Activated T-helper 1 cell treated with anti-CD3 and anti-CD28 coated beads, Interleukin-12 subunit alpha, Interleukin-12 subunit beta, Interleukin-2, Interleukin-4 antibody, amounts not matched to agents 30 ng/mL and 10 ng/mL and 1 ng/mL, durations not matched to agents 14 hours and 24 hours and 36 hours (primary cell): ENCODE measurements around the gene STX11. TPM values are rescaled to one million over a fixed set of nuclear protein-coding genes. Genes with fewer than 3 reads are reported as not detected.
A peak's percentile ranks its signal among the peaks of the same experiment; 100 is the strongest.
"Not testable (repeated sequence)": the region's sequence is repeated elsewhere in the genome, so short reads cannot be mapped to it uniquely, and the experiment has no call there.

ENCODE experiments used
- DNase-seq: peaks from one replicate; pipeline ENCODE4 v3.0.0; 2021; ENCODE audit warnings: low spot score
- H3K27ac Mint-ChIP-seq: one replicate; pipeline ENCODE4 v1.8.0; 2021; ENCODE audit warnings: mild to moderate bottlenecking, mixed read lengths
- H3K27me3 Mint-ChIP-seq: one replicate; pipeline ENCODE4 v1.8.0; 2022; ENCODE audit warnings: mild to moderate bottlenecking, moderate library complexity, mixed read lengths; ENCODE audit not compliant: insufficient read depth
- H3K36me3 Mint-ChIP-seq: one replicate; pipeline ENCODE4 v1.8.0; 2021; ENCODE audit warnings: low read depth, mixed read lengths
- H3K4me1 Mint-ChIP-seq: one replicate; pipeline ENCODE4 v1.8.0; 2021; ENCODE audit warnings: low read depth, mixed read lengths
- H3K4me3 Mint-ChIP-seq: one replicate; pipeline ENCODE4 v1.8.0; 2021; ENCODE audit warnings: mild to moderate bottlenecking, moderate library complexity, mixed read lengths
- H3K9me3 Mint-ChIP-seq: one replicate; pipeline ENCODE4 v1.8.0; 2021; ENCODE audit warnings: mixed read lengths
- intact Hi-C: fragments of 100-400 bp; cut with micrococcal nuclease; formaldehyde crosslinking; loops from one replicate; pipeline ENCODE4 v1.15.1; 2024
- total RNA-seq: library from RNA; stranded (reverse); gene quantifications from 2 replicates; pipeline ENCODE4 v1.2.3, GENCODE V29; 2022

The STX11 gene
- total RNA-seq, 1 donor from 2014 or later = 24.2 TPM

- H3K4me1 Mint-ChIP-seq = peaks cover 47% of the 10 kb centered on the region
- H3K4me3 Mint-ChIP-seq = no peak overlapping the region
- no peaks in the 10 kb centered on the region for H3K9me3 Mint-ChIP-seq
- intact Hi-C loops = no loop called here
- H3K27me3 Mint-ChIP-seq = no peaks in the 10 kb centered on the region
- H3K27ac Mint-ChIP-seq = no peak overlapping the region
- H3K36me3 Mint-ChIP-seq = peaks cover 41% of the 10 kb centered on the region
- no peak for DNase-seq
These were observed 10.2 kb downstream of the STX11 start for GRCh38 chr6:144160431-144161005.

DNA sequence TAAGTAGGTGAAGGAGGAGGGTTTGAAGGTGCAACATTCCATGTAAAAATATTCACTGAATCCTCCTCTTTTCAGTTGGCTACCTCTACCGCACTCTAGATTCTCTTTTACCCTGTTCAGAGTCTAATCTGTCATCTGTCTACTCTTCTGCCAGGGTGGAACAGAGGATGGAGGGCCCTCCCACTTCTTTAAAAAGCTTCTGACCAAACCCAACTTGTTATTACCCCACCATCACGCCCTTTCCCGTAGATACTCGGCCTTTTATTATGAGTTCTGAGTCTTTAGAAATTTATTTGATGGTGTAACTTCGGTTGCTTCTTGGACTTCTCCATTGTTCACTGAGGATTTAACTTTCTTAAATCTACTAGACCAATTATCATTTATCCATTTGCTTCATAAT lies 11.7 kb downstream of the STX11 start:
- H3K27me3 Mint-ChIP-seq = no peaks in the 10 kb centered on the region
- H3K4me1 Mint-ChIP-seq = peaks cover 42% of the 10 kb centered on the region
- no peaks in the 10 kb centered on the region for H3K9me3 Mint-ChIP-seq
- no peak overlapping the region for H3K27ac Mint-ChIP-seq
- no peak overlapping the region for H3K4me3 Mint-ChIP-seq
- peaks cover 36% of the 10 kb centered on the region for H3K36me3 Mint-ChIP-seq
- DNase-seq = no peak
- intact Hi-C loops = no loop called here

DNA sequence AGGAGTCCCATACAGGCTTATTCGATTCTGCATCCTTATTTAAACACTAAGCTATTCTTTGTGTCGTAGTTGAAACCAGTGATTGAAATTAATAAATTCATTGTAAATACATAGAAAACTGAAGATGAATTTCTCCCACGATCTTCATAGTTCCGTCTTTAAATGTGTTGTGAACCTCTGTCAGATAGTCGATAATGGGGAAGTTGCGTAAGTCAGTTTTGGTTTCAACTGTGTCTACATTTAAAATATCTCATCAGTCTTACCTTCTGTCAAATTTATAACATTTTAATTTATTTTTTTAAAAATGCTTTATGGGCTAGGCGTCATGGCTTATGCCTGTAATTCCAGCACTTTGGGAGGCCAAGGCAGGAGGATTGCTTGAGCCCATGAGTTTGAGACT lies 12.7 kb downstream of the STX11 start:
- H3K9me3 Mint-ChIP-seq = no peaks in the 10 kb centered on the region
- no peak overlapping the region for H3K27ac Mint-ChIP-seq
- peaks cover 28% of the 10 kb centered on the region for H3K36me3 Mint-ChIP-seq
- H3K4me1 Mint-ChIP-seq = peaks cover 34% of the 10 kb centered on the region
- no peak overlapping the region for H3K4me3 Mint-ChIP-seq
- no peaks in the 10 kb centered on the region for H3K27me3 Mint-ChIP-seq
- intact Hi-C loops = no loop called here
- DNase-seq = no peak

DNA sequence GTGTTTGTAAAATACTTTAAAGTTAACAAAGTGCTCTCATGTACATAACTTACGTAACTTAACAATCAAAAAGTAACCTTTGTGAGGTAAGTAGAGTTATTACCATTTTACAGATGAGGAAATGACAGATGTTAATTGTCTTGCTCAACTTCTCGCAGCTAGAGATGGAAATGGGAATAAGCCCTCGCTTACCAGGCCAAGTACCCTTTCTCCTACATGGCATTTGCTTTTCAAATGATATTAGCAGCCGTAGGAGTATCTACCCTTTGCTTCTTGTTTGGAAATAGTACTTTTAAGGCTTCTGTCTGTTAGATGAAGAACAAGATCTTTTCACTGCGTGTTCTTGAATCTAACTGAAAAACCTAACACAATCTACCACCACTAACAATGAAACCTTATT lies 15.5 kb downstream of the STX11 start:
- no peak for DNase-seq
- Mint-ChIP-seq H3K27me3 (no peaks in the 10 kb centered on the region), H3K27ac (no peak overlapping the region), H3K4me3 (no peak overlapping the region), H3K36me3 (peaks cover 39% of the 10 kb centered on the region), H3K9me3 (no peaks in the 10 kb centered on the region), H3K4me1 (peaks cover 39% of the 10 kb centered on the region)
- intact Hi-C loops = no loop called here

DNA sequence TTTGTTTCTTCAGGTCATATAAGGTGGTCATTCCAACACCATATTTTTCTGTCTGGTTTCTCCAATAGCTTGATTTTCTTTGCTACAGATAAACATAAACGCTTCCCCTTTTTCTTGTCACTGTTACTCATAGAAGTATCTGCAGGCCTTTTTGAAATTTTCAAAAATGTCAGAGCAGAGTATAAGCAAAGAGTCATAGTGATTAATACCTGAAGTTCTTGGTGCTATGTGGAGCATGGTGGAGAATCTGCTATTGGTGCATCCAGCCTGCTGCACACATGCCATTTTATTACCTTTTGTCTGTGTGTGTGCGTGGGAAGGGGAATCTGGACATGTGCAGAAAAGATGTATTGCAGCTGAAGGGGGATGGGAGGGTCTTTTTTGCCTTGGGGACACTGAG lies 19.7 kb downstream of the STX11 start:
- H3K4me1 Mint-ChIP-seq = peaks cover 41% of the 10 kb centered on the region
- intact Hi-C loops = no loop called here
- no peaks in the 10 kb centered on the region for H3K27me3 Mint-ChIP-seq
- DNase-seq = no peak
- no peak overlapping the region for H3K4me3 Mint-ChIP-seq
- no peaks in the 10 kb centered on the region for H3K9me3 Mint-ChIP-seq
- peaks cover 52% of the 10 kb centered on the region for H3K36me3 Mint-ChIP-seq
- H3K27ac Mint-ChIP-seq = peak overlapping the region; percentile 8

DNA sequence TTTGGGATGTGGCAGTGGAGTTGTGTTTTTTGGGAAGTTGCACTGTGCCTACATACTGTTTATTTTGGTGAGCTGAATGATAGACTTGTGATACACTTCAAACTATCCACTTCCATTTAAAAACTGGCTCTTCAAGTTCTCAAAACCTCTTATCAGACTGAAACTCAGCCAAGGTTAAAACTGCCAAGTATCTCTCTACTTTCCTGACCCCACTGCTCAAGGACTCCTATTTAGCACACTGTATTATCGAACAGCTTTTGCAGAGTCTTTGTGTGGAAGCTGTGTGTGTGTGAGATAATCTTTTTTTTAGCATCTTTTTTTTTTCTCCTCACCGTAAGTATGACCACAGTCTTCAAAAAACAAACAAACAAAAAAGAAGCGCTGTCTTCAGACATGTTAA lies 21.1 kb downstream of the STX11 start:
- Mint-ChIP-seq H3K27ac (no peak overlapping the region), H3K36me3 (peaks cover 52% of the 10 kb centered on the region)
- intact Hi-C loops = no loop called here

DNA sequence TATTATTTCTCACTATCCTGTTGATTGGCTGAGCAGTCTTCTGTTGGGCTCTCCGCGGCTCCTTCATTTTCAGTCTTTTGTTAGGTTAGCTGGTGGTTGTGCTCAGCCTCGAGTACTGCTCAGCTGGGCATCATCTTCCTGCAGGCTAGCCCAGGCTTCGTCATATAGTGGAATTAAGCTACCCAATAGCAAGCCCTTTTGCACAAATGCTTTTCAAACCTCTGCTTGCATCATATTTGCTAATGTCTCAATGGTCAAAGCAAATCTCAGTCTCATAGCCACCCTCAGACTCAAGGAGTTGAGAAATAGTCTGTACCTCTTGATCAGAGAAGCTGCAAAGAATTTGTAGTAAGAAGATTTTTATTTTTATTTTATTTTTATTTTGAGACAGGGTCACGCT lies 23.7 kb downstream of the STX11 start:
- Mint-ChIP-seq H3K4me1 (peaks cover 38% of the 10 kb centered on the region), H3K36me3 (peaks cover 54% of the 10 kb centered on the region), H3K9me3 (no peaks in the 10 kb centered on the region), H3K4me3 (no peak overlapping the region), H3K27me3 (no peaks in the 10 kb centered on the region), H3K27ac (no peak overlapping the region)
- no peak for DNase-seq
- intact Hi-C loops = no loop called here

More for the DNA sequence above, 21.1 kb downstream of the STX11 start:
- DNase-seq = no peak
- Mint-ChIP-seq H3K4me1 (peaks cover 36% of the 10 kb centered on the region), H3K27me3 (no peaks in the 10 kb centered on the region), H3K4me3 (no peak overlapping the region), H3K9me3 (no peaks in the 10 kb centered on the region)

DNA sequence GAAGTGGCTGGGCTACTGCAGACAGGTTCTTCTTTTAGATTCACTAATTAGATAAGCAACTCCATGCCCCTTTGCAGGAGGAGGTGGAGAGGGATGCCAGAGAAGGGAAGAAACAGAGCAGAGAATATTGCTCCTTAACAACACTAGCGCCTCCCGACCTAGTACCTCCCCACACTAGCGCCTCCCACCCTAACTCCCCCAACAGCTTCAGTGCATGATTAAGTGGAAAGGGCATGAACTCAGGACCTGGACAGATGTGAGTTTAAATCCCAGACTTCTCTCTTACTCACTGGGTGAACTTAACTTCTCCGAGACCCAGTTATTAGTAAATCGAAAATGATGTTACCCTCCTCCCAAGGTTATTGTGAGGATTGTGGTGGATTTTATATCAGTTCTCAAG lies 25.7 kb downstream of the STX11 start:
- Mint-ChIP-seq H3K9me3 (no peaks in the 10 kb centered on the region), H3K36me3 (peaks cover 50% of the 10 kb centered on the region), H3K4me1 (peaks cover 44% of the 10 kb centered on the region), H3K27me3 (no peaks in the 10 kb centered on the region), H3K27ac (no peak overlapping the region), H3K4me3 (no peak overlapping the region)
- intact Hi-C loops = no loop called here
- DNase-seq = no peak

DNA sequence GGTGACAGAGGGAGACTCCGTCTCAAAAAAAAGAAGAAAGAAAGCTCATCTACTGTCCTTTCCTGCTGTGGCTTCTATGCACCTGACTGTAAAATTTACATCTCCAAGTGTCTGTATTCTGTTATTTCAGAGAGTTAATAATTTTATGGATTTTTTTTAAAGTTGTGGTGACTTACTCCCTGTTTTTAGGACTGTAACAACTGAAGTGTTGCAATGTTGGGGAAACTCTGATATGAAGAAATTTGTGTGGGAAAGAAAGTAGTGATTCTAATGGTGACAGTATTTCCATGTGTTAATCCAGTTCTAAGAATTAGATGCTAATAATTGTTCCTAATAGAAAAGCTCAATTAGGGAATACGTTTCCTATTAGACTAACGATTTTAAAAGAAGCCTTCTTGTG lies 27.4 kb downstream of the STX11 start:
- Mint-ChIP-seq H3K27me3 (no peaks in the 10 kb centered on the region), H3K36me3 (peaks cover 43% of the 10 kb centered on the region), H3K27ac (no peak overlapping the region), H3K4me1 (peaks cover 45% of the 10 kb centered on the region), H3K4me3 (no peak overlapping the region), H3K9me3 (no peaks in the 10 kb centered on the region)
- intact Hi-C loops = loop anchor here (1.0 kb wide), 4 partner anchors 21 to 46 kb away; no protein-coding TSS in a partner anchor
- DNase-seq = no peak

DNA sequence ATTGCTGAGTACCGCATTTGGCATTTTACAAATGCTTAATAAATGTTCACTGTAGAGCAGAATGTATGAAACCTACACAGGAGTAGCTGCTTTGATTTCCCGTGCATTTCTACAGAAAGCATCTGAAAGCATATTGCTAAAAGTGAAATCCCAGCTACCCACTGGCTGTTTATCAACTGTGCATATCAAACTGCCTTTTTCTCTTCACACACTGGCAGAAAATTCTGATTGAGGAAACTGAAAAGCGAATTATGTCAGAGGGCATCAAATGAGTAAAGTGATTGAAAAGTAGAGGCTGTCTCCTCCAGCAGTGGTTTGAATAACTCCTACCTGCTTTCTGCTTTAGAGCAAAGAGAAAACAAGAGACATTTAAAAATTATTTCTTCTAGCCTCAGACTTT lies 28.0 kb downstream of the STX11 start:
- intact Hi-C loops = loop anchor here (1.0 kb wide), 4 partner anchors 22 to 47 kb away; no protein-coding TSS in a partner anchor
- Mint-ChIP-seq H3K36me3 (peaks cover 39% of the 10 kb centered on the region), H3K4me1 (peaks cover 51% of the 10 kb centered on the region), H3K9me3 (no peaks in the 10 kb centered on the region), H3K27me3 (no peaks in the 10 kb centered on the region), H3K27ac (peak overlapping the region; percentile 5), H3K4me3 (no peak overlapping the region)
- DNase-seq = no peak

GRCh38 chr6:144179237-144179636 lies 28.9 kb downstream of the STX11 start:
- Mint-ChIP-seq H3K36me3 (peaks cover 39% of the 10 kb centered on the region), H3K4me3 (peak overlapping the region; percentile 57), H3K4me1 (peaks cover 47% of the 10 kb centered on the region), H3K27me3 (no peaks in the 10 kb centered on the region), H3K9me3 (no peaks in the 10 kb centered on the region), H3K27ac (peak overlapping the region; percentile 81)
- DNase-seq = no peak
- intact Hi-C loops = loop anchor here (1.0 kb wide), 1 partner anchor 69 kb away; no protein-coding TSS in a partner anchor

- DNase-seq = no peak
- Mint-ChIP-seq H3K27ac (no peak overlapping the region), H3K4me1 (peaks cover 47% of the 10 kb centered on the region), H3K4me3 (no peak overlapping the region), H3K36me3 (peaks cover 42% of the 10 kb centered on the region), H3K9me3 (no peaks in the 10 kb centered on the region), H3K27me3 (no peaks in the 10 kb centered on the region)
- intact Hi-C loops = loop anchor here (1.0 kb wide), 1 partner anchor 68 kb away; no protein-coding TSS in a partner anchor
These were observed 29.5 kb downstream of the STX11 start for GRCh38 chr6:144179828-144180227.

- peaks cover 44% of the 10 kb centered on the region for H3K36me3 Mint-ChIP-seq
- not testable (repeated sequence) for H3K27me3 Mint-ChIP-seq
These were observed 30.0 kb downstream of the STX11 start for GRCh38 chr6:144180354-144180753.

DNA sequence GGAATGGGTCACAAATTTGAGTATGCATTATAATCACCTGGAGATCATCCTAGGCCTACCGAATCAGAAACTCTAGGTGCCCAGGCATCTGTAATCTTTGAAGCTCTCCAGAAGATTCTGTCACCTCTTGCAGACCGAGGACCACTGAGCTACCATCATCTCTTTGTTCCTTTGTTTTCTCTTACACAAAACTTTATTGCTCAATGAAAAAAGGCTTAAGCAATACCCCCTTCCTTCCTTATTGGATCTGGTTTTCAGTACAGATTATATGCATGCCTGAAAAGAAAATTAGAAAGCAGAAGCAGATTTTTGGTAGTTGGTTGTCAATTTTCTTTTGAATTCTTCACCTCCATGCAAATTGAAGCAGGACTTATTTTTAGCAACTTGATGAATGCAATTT lies 31.3 kb downstream of the STX11 start:
- no peak overlapping the region for H3K27ac Mint-ChIP-seq
- intact Hi-C loops = no loop called here
- peaks cover 52% of the 10 kb centered on the region for H3K4me1 Mint-ChIP-seq
- no peaks in the 10 kb centered on the region for H3K27me3 Mint-ChIP-seq
- peaks cover 47% of the 10 kb centered on the region for H3K36me3 Mint-ChIP-seq
- H3K4me3 Mint-ChIP-seq = no peak overlapping the region
- no peaks in the 10 kb centered on the region for H3K9me3 Mint-ChIP-seq
- no peak for DNase-seq

More at GRCh38 chr6:144180354-144180753, 30.0 kb downstream of the STX11 start:
- H3K9me3 Mint-ChIP-seq, DNase-seq, H3K4me3 Mint-ChIP-seq, intact Hi-C loops: not testable (repeated sequence)
- Mint-ChIP-seq H3K27ac (peak overlapping the region; percentile 6), H3K4me1 (peaks cover 48% of the 10 kb centered on the region)
